ENCODE results near the gene PPP2R2D.

Gene PPP2R2D

GRCh38 chr10:131926253-131926652 lies 25.4 kb downstream of the PPP2R2D start:
- CTCF ChIA-PET, result no interaction called here

GRCh38 chr10:131926743-131927595 lies 26.2 kb downstream of the PPP2R2D start:
- POLR2A ChIA-PET, result interaction anchor here (1.2 kb wide), 1 partner anchor 27 kb away, joined by 3 read pairs; no protein-coding TSS in a partner anchor

More at GRCh38 chr10:131926253-131926652, 25.4 kb downstream of the PPP2R2D start:
- TF ChIP-seq FOXK2 (IDR thresholded peaks at IDR 0.05), result no peak
- no peak for DNase-seq (ENCODE audit: extremely low spot score)
- POLR2A ChIA-PET, result interaction anchor here (1.2 kb wide), 1 partner anchor 26 kb away, joined by 3 read pairs; no protein-coding TSS in a partner anchor

GRCh38 chr10:131928248-131929095 lies 27.7 kb downstream of the PPP2R2D start:
- DNase-seq (ENCODE audit: extremely low spot score), result no peak
- TF ChIP-seq BHLHE40 (IDR thresholded peaks at IDR 0.05; ENCODE audit: borderline replicate concordance) (no peak), ZNF384 (IDR thresholded peaks at IDR 0.05) (no peak), FOXM1 (IDR thresholded peaks at IDR 0.05; ENCODE audit: borderline replicate concordance) (no peak), ARNT (IDR thresholded peaks at IDR 0.05) (no peak), HDGF (IDR thresholded peaks at IDR 0.05; ENCODE audit: borderline replicate concordance) (no peak), ELF4 (IDR thresholded peaks at IDR 0.05) (no peak), SP1 (IDR thresholded peaks at IDR 0.05) (no peak), NFRKB (IDR thresholded peaks at IDR 0.05) (no peak), LEF1 (IDR thresholded peaks at IDR 0.05; ENCODE audit: borderline replicate concordance) (no peak), L3MBTL2 (conservative IDR thresholded peaks at IDR 0.05) (no peak), CTBP1 (IDR thresholded peaks at IDR 0.05; ENCODE audit: borderline replicate concordance) (no peak), FOXK2 (IDR thresholded peaks at IDR 0.05) (no peak), FOXA1 (IDR thresholded peaks at IDR 0.05) (no peak), PKNOX1 (IDR thresholded peaks at IDR 0.05) (no peak), TARDBP (IDR thresholded peaks at IDR 0.05) (no peak), SUZ12 (IDR thresholded peaks at IDR 0.05) (no peak)
- ChIA-PET POLR2A (no interaction called here), CTCF (no interaction called here)

More at GRCh38 chr10:131926743-131927595, 26.2 kb downstream of the PPP2R2D start:
- CTCF ChIA-PET, result no interaction called here
- TF ChIP-seq ARNT (IDR thresholded peaks at IDR 0.05) (no peak), FOXA1 (IDR thresholded peaks at IDR 0.05) (no peak), TARDBP (IDR thresholded peaks at IDR 0.05) (no peak), LEF1 (IDR thresholded peaks at IDR 0.05; ENCODE audit: borderline replicate concordance) (no peak), SUZ12 (IDR thresholded peaks at IDR 0.05) (no peak), FOXK2 (IDR thresholded peaks at IDR 0.05) (no peak), ZNF384 (IDR thresholded peaks at IDR 0.05) (no peak), ELF4 (IDR thresholded peaks at IDR 0.05) (no peak), PKNOX1 (IDR thresholded peaks at IDR 0.05) (no peak), SP1 (IDR thresholded peaks at IDR 0.05) (no peak), FOXM1 (IDR thresholded peaks at IDR 0.05; ENCODE audit: borderline replicate concordance) (no peak), HDGF (IDR thresholded peaks at IDR 0.05; ENCODE audit: borderline replicate concordance) (no peak), L3MBTL2 (conservative IDR thresholded peaks at IDR 0.05) (no peak), NFRKB (IDR thresholded peaks at IDR 0.05) (no peak), CTBP1 (IDR thresholded peaks at IDR 0.05; ENCODE audit: borderline replicate concordance) (no peak), BHLHE40 (IDR thresholded peaks at IDR 0.05; ENCODE audit: borderline replicate concordance) (no peak)
- no peak for DNase-seq (ENCODE audit: extremely low spot score)

- ChIA-PET POLR2A (no interaction called here), CTCF (interaction anchor here (0.5 kb wide), 1 partner anchor 34 kb away, joined by 3 read pairs; no protein-coding TSS in a partner anchor)
- DNase-seq (ENCODE audit: extremely low spot score), result no peak
- TF ChIP-seq L3MBTL2 (conservative IDR thresholded peaks at IDR 0.05), result no peak
- TF ChIP-seq ELF4 (IDR thresholded peaks at IDR 0.05), result no peak
- no peak for TF ChIP-seq LEF1 (IDR thresholded peaks at IDR 0.05; ENCODE audit: borderline replicate concordance)
- TF ChIP-seq SUZ12 (IDR thresholded peaks at IDR 0.05), result no peak
- TF ChIP-seq FOXM1 (IDR thresholded peaks at IDR 0.05; ENCODE audit: borderline replicate concordance), result no peak
Measured at GRCh38 chr10:131929122-131929845, 28.5 kb downstream of the PPP2R2D start.

GRCh38 chr10:131930150-131930549 lies 29.3 kb downstream of the PPP2R2D start:
- no peak for DNase-seq (ENCODE audit: extremely low spot score)
- TF ChIP-seq TARDBP (IDR thresholded peaks at IDR 0.05) (no peak), HDGF (IDR thresholded peaks at IDR 0.05; ENCODE audit: borderline replicate concordance) (no peak), BHLHE40 (IDR thresholded peaks at IDR 0.05; ENCODE audit: borderline replicate concordance) (no peak), CTBP1 (IDR thresholded peaks at IDR 0.05; ENCODE audit: borderline replicate concordance) (no peak), ARNT (IDR thresholded peaks at IDR 0.05) (no peak), L3MBTL2 (conservative IDR thresholded peaks at IDR 0.05) (no peak), SP1 (IDR thresholded peaks at IDR 0.05) (no peak), PKNOX1 (IDR thresholded peaks at IDR 0.05) (no peak), FOXK2 (IDR thresholded peaks at IDR 0.05) (no peak), SUZ12 (IDR thresholded peaks at IDR 0.05) (no peak), ELF4 (IDR thresholded peaks at IDR 0.05) (no peak), FOXA1 (IDR thresholded peaks at IDR 0.05) (no peak), LEF1 (IDR thresholded peaks at IDR 0.05; ENCODE audit: borderline replicate concordance) (no peak), NFRKB (IDR thresholded peaks at IDR 0.05) (no peak), ZNF384 (IDR thresholded peaks at IDR 0.05) (no peak), FOXM1 (IDR thresholded peaks at IDR 0.05; ENCODE audit: borderline replicate concordance) (no peak)
- ChIA-PET CTCF (interaction anchor here (0.5 kb wide), 1 partner anchor 35 kb away, joined by 3 read pairs; no protein-coding TSS in a partner anchor), POLR2A (no interaction called here)
